Stimulated activated CD8-positive, alpha-beta memory T cell treated with anti-CD3 and anti-CD28 coated beads, Interleukin-2, amount 100 ng/mL, for 48 hours (primary cell): ENCODE results near the gene CREBL2.
"Not testable (repeated sequence)": the region's sequence is repeated elsewhere in the genome, so short reads cannot be mapped to it uniquely, and the experiment has no call there.

Experiments
- DNase-seq, 2 donors: peaks; one replicate each; pipeline ENCODE4 v3.0.0-alpha.2; 2020; ENCODE audit warnings: low read depth in 2 of 2

Gene CREBL2

DNA sequence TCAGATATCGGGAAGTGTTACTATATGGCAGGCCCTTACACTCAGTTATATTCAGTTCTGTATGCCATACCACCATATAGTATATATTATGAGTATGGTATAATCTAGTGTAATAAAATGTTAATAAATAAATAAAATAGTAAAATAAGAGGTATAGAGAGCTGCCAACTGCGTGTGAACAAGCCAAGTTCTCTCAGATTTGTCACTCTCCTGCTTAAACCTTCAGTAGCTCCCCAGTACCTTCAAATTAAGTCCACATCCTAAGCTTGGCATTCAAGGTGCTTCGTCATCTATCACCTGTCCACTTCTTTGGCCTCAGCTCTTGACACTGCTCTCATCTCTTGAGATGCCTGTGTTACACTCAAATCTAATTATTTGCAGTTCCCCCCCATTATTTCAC is 12.8 kb upstream of the CREBL2 start:
- DNase-seq: no peak

DNA sequence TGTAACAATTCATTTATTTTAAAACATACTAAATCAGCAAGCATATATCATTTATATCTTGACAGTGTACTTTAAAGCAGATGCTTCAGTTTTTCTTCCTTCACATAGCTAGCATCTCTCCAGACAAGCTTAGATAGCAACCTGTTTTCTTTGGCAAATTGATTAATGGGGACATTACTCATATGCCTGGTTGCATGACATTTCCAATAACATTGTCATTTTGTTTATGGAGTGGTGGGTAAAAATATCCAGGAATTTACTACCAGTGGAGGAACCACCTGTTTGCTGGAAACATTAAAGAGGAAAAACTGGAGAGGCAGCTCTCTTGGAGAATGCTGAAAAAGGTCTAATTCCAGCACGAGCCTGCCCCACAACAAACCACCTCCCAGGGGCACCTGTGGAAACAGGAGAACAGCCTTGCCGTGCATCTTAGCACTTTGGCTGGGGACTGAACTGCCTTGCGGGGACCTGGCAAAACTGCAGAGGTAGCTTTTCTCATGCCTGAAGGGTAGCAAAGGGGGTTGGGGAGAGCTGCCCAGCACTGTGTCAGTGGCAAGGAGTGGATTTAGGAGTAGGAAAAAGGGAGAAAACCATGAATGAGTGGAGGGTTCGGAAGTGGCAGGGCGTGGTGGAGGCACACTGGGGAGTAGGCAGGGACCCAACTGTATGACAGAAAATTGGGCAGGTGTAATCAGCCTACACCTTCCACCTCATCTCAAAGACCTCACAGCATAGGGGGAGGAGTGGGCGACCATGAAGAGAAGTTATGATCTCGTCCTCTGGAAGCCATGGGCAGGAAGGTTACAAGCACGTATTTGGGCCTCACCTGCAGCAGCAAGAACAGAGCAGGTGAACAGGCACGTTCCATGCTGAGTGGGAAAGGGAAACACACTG is 11.7 kb upstream of the CREBL2 start:
- no peak for DNase-seq

DNA sequence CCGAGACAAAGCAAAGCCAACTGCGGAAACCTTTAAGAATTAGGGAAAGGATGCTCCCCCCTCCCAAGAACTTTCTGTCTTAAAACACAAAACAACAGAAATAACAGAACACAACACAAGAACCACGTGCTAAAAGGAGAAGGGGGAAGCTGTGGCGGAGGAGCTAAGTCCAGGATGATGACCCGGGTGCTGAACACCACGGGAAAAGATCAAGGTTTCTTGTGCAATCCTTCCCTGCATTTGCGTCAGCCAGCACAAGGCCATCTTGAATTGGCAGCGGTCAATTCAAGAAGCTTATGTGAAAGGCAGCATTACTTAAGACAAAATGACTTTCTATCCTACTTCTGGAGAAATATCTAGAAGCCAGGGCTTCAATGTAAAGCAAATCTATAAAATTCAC is 11.0 kb upstream of the CREBL2 start:
- DNase-seq: no peak

DNA sequence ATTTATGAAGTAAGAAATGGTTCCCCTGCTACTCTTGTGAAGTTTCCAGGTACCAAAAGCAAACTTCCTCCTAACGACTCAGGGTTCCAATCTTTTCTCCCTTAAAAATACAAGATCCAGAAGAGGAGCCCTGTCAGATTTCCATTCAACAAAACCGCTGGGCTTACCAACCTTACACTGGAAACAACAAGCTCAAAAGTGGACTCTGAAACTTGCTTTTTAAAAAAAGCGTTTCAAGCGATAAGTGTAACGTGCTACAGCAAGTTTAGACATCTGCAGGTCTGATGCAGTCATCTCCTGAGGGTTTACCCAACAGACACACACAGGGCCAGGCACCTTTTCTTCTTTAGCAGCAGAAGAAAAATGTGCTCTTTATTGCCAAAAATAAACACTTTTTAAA is 6.9 kb upstream of the CREBL2 start:
- no peak for DNase-seq

DNA sequence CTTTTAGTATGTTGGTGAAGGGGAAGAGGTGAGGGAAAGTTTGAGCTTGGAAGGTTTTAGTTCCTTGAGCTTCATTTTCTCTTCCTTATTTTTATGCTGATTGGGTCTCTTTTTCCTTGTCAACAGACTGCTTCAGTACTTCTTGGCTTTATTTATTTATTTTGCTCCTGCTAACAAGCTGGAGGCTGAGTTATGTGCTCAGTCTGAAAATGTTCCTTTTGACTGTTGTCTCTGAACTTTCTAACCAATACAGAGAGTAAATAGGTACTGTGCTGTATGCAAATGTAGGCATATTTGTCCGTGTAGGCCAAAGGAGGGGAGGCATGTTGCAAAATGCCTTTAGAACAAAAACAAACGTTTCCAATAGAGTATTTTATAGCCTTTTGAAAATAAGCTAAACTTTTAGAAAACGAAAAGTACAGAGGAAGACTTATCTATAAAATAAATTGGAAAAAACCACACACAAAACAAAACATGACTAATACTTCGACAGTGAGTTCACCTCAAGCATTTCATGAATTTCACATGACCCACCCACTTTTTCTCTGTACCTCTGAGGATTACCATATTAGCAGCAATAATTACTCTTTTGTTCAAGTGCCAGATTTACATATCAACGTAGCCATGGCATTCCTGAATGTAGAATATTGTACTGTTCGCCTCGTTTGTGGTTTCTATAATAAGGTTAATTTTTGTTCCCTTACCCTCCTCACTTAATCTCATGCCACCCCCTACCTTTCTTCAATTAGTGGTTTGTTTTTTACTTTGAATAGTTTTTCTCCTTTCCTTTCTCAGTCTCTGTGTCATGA is 4.7 kb upstream of the CREBL2 start:
- no peak for DNase-seq

DNA sequence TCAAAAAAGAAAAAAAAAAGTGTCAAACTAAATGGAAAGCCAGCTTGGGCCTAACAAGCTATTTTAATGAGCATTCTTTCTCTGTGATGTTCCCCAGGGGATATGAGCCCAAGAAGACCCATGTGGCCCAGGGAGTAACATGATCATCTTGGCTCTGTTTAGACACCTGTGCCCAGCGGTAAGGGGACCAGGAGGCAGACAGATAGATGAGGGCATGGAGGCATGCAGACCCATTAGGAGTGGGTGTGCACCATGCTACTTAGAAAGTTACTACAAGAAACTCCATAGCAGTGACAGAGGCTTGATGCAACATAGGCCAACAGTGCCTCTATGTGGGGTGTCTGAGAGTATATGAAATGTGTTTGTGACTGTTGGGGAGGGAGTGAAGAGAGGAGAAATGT is 3.1 kb upstream of the CREBL2 start:
- no peak for DNase-seq

DNA sequence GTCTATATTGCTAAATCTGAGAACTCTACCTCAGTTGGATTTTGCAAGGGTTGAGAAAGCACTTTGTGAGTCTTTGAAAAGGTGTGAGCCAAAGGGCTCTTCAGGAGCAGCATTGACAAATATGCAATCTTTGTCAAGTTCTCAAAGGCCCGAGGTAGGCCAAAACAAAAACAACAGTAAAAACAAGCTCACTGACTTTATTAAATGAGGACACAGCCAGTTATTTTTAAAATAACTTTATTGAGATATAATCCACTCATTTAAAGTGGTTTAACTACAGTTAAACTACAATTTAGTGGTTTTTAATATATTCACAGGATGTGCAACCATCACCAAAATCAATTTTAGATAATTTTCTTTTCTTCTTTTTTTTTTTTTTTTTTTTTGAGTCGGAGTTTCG is 2.0 kb upstream of the CREBL2 start:
- no peak for DNase-seq

DNA sequence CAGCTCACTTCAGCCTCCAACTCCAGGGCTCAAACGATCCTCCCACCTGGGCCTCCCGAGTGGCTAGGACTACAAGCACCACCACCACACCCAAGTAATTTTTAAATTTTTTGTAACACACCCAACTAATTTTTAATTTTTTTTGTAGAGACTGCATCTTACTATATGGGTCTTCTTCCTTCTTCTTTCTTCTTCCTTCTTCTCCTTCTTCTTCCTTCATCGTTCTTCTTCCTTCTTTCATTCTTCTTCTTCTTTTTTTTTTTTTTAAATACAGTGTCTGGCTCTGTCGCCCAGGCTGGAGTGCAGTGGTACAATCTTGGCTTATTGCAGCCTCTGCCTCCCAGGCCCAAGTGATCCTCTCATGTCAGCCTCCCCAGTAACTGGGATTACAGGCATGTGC is 965 bp upstream of the CREBL2 start:
- no peak for DNase-seq

DNA sequence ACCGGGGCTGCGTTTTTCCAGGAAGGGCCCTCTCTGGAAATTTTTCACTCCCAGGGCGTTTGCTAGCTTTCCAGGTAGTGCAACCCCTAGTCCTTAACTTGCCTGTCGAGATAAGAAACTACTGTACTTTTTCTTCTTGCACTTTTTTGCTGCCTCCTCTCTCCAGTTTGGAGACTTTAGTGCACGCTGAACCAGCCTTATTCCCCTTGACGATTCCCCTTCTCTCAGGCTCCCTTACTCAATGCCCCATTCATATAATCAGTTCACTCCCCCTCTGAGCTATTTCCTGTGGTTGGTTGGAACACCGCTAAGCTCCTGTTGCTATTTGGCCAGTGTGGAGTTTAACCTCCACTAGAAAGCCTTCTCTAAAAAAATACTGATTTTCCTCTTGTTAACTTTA is 682 bp downstream of the CREBL2 start:
- DNase-seq: no peak

DNA sequence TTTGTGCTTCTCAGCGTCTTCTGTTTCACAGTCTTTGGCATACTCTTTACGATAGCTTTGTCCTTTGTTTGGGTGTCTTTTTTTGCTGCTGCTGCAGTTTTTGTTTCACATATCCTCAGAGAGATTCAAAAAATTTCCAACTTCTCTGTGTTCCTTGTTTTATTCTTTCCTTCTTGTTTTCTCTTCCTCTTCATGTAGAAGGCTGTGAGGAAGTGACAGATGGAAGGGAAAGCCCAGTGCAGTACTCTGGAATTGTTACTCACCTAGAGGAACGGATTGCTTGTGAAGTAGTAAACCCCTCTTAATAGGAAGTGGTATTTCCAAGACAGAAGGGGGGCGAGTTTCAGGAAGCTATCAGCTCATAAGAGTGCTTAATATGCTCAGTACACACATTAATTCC is 1.7 kb downstream of the CREBL2 start:
- DNase-seq: no peak

DNA sequence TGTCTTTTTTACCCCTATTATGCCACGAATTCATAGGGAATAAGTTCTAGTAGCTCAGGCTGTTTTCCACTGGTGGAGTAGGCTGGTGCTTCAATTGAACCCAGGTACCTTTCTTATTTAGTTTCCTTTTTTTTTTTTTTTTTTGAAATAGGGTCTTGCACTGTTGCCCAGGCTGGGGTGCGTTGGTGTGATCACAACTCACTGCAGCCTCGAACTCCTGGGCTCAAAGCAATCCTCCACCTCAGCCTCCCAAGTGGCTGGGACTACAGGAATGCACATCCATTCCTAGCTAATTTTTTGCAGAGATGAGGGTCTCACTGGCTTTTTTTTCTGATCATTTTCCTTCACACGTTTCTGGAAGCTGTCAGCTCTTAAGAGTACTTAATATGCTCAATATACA is 2.7 kb downstream of the CREBL2 start:
- no peak for DNase-seq

DNA sequence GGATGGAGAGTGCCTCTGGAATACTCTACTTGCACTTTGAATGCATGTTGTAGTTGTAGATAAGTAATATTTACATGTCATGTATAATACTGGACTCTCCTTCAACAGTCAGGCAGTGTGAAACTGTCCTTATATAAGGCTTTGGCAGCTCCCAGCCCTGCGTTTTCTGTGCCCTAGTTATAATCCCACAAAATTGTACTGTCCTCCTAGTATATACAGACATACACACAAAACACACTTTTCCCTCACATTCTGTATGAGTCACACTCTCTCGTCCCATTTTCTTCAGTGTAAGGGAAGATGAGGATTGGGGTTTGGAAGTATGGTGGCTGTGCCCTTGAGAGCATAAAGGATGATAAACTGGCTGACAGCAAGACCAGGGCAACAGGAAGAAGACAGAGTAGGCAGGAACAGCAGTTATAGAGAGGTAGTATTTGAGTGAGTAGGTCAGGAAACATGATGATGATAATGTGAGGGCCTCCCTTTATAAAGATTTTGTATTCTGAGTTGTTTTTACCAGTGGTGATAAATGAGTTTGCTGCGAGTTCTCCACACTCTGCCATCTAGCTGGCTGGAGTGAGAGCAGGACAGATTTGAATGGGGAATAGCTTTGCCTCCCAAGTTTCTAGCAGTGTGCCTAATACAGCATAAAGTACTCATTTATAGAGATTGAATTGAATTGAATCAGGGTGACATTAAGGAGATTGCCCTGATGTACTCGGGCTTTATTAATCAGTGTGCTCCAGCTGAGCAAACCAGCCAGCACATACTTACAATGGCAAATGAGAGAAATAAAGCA is 5.0 kb downstream of the CREBL2 start:
- no peak for DNase-seq

DNA sequence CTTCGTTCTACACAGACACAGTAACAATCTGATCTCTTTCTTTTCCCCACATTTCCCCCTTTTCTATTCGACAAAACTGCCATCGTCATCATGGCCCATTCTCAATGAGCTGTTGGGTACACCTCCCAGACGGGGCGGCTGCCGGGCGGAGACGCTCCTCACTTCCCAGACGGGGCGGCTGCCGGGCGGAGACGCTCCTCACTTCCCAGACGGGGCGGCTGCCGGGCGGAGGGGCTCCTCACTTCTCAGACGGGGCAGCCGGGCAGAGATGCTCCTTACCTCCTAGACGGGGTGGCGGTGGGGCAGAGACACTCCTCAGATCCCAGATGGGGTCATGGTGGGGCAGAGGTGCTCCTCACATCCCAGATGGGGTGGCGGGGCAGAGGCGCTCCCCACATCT is 6.4 kb downstream of the CREBL2 start:
- DNase-seq: not testable (repeated sequence)

DNA sequence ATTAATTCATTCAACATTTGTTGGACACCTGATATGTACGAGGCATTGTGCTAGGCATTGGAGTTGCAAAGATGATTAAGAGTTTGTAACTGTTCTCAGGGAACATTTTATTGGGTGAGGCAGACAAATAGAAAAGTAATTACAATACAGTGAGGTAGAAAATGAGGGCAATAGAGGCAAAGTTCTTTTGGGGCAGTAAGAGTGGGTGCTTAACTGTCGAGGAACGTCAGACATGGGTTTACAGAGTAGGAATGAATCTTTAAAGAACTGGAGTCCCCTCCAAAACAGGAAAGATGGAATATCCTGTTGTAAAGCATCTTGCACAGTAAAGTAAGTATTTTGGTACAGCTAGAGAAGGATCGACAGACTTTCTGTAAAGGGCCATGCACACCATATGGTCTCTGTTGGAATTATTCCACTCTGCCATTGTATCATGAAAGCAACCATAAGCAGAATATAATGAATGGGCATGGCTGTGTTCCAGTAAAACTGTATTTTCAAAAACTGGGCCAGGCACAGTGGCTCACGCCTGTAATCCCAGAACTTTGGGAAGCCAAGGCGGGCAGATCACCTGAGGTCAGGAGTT is 9.1 kb downstream of the CREBL2 start:
- no peak for DNase-seq

DNA sequence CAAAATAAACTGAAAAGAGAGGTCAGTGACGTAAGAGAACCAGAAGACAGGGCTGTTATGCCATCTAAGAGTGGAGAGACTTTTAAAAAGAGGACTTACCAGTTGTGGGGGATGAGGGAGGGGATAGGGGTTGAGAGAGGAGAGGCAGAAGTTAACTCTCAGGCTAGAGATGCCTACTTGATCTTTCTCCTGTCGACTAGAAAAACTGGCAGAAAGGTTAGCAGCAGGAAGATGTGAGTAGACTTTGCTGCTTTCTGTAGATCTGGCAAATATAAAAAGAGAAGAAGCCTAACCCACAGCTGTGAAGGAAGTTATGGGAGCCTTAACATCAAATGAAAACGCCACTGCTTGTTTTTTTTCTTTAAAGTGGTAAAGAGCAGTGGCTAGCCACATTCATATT is 10.7 kb downstream of the CREBL2 start:
- DNase-seq: no peak

DNA sequence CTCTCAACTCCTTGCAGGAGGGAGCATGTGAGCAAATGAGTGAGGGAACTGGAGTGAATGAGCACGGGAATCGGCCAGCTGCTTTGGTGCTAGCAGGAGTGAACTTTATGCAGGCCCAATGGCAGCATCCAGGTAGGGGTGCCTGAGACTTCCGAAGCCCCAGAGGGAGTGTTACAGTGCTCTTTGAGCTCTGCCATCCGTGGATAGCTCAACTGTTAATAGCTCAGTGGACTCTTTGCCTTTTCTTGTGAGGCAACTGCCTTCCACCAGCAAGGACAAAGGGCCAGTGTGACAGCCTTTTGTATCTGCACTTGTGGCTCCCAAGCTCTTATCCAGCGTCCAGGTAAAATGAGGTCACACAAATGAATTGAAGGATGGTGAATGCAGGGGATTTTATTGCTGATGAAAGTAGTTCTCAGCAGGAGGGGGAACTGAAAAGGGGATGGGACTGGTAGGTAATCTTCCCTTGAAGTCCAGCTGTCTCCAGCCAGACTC is 12.9 kb downstream of the CREBL2 start:
- no peak for DNase-seq

DNA sequence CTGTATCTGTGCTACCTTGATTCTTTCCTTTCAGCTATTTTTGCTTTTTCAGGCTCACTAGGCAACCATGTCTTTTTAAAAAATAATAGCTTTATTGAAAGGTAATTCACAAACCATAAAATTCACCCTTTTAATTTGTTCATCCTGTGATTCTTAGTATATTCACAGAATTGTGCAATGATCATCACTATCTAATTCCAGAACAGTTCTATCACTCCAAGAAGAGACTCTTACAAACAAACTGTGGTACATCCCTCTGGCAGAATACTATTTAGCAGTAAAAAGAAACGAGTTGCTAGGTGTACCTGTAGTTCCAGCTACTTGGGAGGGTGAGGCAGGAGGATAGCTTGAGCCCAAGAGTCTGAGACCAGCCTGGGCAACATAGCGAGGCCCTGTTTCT is 14.8 kb downstream of the CREBL2 start:
- no peak for DNase-seq

DNA sequence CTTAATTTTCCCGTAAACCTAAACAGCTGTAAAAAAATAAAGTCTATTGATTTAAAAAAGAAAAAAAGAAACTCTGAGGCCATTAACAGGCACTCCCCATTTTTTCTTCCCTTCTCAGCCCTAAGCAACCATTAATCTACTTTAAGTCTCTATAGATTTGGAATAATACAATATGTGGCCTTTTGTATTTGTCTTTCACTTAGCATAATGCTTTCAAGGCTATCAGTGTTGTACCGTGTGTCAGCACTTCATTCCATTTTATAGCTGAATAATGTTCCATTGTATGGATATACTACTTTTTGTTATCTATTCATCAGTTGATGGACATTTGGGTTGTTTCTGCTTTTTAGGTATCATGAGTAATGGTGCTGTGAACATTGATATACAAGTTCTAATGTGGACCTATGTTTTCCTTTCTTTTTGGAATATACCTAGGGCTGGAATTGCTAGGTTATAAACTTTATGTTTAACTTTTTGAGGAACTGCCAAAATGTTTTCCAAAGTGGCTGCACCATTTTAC is 15.7 kb downstream of the CREBL2 start:
- no peak for DNase-seq

DNA sequence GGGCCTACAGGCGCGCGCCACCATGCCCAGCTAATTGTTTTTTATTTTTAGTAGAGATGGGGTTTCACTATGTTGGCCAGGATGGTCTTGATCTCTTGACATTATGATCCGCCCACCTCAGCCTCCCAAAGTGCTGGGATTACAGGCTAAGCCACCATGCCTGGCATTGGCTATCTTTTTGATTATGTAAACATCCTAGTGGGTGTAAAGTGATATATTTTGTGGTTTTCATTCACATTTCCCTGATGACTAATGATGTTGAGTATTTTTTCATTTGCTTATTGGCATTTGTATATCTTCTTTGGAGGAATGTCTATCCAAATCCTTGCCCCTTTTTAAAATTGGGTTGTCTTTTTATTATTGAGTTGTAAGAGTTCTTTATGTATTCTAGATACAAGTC is 16.3 kb downstream of the CREBL2 start:
- DNase-seq: no peak

DNA sequence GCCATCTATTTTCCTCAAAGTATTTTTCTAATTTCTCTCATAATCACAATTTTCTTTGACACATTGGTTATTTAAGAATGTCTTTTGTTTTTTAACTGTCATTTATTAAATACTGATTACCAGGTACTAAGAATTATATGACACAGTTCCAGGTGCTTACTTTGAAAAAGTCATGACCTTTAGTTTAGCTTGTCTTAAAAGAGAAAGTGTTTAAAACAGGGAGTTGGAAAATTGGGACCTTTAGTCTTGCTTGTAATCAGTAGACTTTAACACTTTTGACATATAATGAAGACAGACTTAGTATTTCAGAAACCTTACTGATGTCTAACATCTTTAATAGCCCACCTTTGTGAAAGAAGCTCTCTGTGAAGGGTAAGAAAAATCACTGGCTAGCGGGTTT is 19.2 kb downstream of the CREBL2 start:
- DNase-seq: no peak

DNA sequence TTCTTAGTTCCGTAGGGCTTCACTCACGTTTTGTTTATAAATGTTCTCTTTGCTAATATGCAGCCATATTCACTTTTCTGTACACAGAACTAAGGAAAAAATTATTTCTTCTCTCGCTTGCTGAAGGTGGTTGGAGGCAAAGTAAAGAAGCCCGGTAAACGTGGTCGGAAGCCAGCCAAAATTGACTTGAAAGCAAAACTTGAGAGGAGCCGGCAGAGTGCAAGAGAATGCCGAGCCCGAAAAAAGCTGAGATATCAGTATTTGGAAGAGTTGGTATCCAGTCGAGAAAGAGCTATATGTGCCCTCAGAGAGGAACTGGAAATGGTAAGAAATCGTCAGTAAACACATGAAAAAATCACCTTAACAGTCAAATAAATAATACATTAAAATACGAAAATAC is 24.0 kb downstream of the CREBL2 start:
- DNase-seq: no peak

DNA sequence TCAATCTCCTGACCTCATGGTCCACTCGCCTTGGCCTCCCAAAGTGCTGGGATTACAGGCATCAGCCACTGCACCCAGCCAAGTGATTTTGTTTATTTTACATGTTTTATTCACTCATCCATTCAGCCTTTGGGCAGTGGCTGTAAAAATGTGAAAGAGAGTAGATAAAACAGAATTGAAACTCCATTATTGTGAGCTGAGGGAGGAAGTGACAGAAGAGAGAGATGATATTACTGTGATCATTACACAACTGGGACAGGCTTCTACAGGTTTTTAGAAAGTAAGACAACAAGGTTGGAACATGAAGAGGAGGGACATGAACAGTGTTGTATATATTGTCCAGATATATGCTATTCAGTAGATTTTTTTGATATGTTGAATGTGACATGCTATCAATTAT is 25.0 kb downstream of the CREBL2 start:
- DNase-seq: no peak
